Mammary epithelial cell (primary cell): ENCODE data around the gene ALDH1B1.

Source experiments
- EZH2 ChIP-seq: IDR thresholded peaks from 2 replicates; pipeline ENCODE4 v1.6.1; 2012; ENCODE audit warnings: low read length, inconsistent platforms, borderline replicate concordance
- TF ChIP-seq, protein P1 (sequence below), 2 donors: IDR thresholded peaks in 1 of 2; conservative IDR thresholded peaks in 1 of 2; 2 replicates each; pipeline ENCODE4 v1.5.1; 2011 to 2012; ENCODE audit warnings: inconsistent platforms in 2 of 2, low read length in 2 of 2, mild to moderate bottlenecking in 2 of 2, control low read depth in 1 of 2, low read depth in 1 of 2; ENCODE audit not compliant: insufficient read depth in 1 of 2; ENCODE audit errors: extremely low read depth in 1 of 2

DNA sequence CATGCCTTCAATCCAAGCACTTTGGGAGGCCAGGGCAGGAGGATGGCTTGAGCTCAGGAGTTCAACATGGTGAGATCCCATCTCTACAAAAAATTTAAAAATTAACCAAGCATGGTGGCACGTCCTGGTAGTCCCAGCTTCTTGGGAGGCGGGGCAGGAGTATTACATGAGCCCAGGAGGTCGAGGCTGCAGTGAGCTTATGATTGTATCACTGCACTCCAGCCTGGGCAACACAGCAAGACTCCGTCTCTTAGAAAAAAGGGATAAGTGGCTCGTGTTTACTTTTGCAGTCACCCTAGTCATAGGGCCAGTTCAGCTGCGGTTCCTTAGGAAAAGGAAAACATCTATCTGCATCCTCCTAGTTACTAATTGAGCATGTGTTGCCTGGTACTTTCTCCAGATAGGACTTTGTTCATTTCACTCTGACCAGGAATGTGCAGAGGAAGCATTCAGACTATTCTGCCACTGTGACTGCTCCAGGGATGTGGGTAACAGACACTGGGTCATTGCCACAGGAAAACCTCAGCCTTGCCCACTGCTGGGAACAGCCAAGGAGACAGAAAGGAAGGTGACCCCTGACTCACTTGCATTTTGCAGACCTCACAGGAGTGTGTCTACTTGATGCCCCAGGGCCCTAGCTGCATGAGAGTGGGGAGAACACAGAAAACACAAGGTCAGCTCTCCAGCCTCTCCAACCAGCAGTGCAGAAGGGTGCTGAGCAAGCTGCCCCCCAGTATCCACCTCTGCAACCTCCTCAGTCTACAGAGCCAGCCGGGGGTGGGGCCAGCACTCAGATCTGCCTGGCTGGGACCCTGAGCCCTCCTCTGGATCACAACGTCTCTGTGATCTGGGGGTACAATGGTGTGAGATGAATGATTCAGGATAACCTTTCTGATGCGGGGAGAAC is 33.9 kb upstream of the ALDH1B1 start:
- TF ChIP-seq, protein P1, sequence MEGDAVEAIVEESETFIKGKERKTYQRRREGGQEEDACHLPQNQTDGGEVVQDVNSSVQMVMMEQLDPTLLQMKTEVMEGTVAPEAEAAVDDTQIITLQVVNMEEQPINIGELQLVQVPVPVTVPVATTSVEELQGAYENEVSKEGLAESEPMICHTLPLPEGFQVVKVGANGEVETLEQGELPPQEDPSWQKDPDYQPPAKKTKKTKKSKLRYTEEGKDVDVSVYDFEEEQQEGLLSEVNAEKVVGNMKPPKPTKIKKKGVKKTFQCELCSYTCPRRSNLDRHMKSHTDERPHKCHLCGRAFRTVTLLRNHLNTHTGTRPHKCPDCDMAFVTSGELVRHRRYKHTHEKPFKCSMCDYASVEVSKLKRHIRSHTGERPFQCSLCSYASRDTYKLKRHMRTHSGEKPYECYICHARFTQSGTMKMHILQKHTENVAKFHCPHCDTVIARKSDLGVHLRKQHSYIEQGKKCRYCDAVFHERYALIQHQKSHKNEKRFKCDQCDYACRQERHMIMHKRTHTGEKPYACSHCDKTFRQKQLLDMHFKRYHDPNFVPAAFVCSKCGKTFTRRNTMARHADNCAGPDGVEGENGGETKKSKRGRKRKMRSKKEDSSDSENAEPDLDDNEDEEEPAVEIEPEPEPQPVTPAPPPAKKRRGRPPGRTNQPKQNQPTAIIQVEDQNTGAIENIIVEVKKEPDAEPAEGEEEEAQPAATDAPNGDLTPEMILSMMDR (conservative IDR thresholded peaks at IDR 0.05 in 1 of 2, IDR thresholded peaks at IDR 0.05 in 1 of 2; ENCODE audit: extremely low read depth in 1 of 2, insufficient read depth in 1 of 2, low read depth in 1 of 2, low read length in 2 of 2): no peak
- TF ChIP-seq EZH2: no peak
